Measurements from ENCODE around the gene RGS12. TPM values are rescaled to one million over a fixed set of nuclear protein-coding genes. Genes with fewer than 3 reads are reported as not detected.

RGS12 gene
- polyA plus RNA-seq, 1 of the 3 experiments (the other 2 are of a cell fraction) = 18.4 TPM

DNA sequence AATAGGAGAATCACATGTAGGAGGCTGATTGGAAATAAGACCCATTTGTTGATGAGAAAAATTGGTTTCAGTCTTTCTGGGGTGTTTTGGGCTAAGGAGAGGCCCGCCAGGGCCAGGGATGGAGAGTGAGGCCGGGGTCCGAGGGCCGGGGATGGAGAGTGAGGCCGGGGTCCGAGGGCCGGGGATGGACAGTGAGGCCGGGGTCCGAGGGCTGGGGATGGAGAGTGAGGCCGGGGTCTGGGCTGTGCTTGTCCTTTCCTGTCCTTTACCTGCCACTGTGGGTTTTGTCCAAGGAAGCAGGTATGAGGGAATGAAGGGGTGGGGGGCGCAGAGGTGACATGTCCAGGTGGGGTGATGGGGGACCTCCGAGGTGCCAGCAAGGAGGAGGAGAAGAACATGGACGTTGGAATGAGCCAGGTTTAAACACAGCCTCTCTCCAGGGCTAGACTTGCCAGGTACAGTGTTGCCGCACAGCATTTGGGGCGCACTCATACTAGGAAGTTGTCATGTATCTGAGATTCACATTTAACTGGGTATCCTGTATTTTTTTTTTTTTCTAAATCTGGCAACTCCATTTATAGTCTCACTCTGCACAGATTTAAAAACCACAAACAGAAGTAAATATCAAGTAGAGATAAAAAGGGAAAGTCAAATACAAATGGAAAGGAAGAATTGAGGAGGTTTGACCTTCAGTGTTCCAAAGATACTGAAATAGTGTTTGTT lies 8.8 kb downstream of the RGS12 start:
- H3K27ac ChIP-seq (ENCODE audit: low read depth in 2 of 2, low read length in 1 of 2) = no peak overlapping the region
- POLR2A ChIA-PET = no interaction called here

More for the DNA sequence above, 8.8 kb downstream of the RGS12 start:
- Histone ChIP-seq H3K36me3 (replicated peaks in 1 of 2; ENCODE audit: control insufficient read depth in 1 of 2, insufficient read depth in 2 of 2, low read length in 1 of 2) (peaks cover 0 to 4% of the 10 kb centered on the region in 2 experiments), H3K9me3 (no peaks in the 10 kb centered on the region), H3K79me2 (ENCODE audit: insufficient read depth) (peaks cover 95% of the 10 kb centered on the region), H3K4me3 (ENCODE audit: low read depth in 2 of 2, low read length in 1 of 2) (no peak overlapping the region), H3K4me1 (ENCODE audit: control insufficient read depth in 1 of 2, insufficient read depth in 2 of 2, low read depth in 1 of 2, low read length in 1 of 2) (peaks cover 16 to 36% of the 10 kb centered on the region in 2 experiments; a peak in 3 of 4 replicates), H3K27me3 (ENCODE audit: insufficient read depth) (no peaks in the 10 kb centered on the region), H3K9ac (no peak overlapping the region), H3K9me2 (no peaks in the 10 kb centered on the region), H2AFZ (ENCODE audit: low read depth) (no peak overlapping the region), H3K4me2 (no peak overlapping the region), H4K20me1 (ENCODE audit: insufficient read depth) (peaks cover 83% of the 10 kb centered on the region), H3F3A (replicated peaks; ENCODE audit: insufficient read depth) (peaks cover 2% of the 10 kb centered on the region)
- no peak for DNase-seq
- CTCF ChIA-PET = no interaction called here
- TF ChIP-seq MXI1 (IDR thresholded peaks at IDR 0.05; ENCODE audit: low read depth, low read length) = no peak
- no peak for TF ChIP-seq USF2 (IDR thresholded peaks at IDR 0.05; ENCODE audit: borderline replicate concordance, low read depth, low read length)
- TF ChIP-seq ZBTB33 (IDR thresholded peaks at IDR 0.05; ENCODE audit: borderline replicate concordance, low read depth) = no peak
- no peak for TF ChIP-seq PBX3 (IDR thresholded peaks at IDR 0.05)
- TF ChIP-seq RFX5 (IDR thresholded peaks at IDR 0.05; ENCODE audit: low read length) = no peak
- no peak for TF ChIP-seq IRF3 (IDR thresholded peaks at IDR 0.05; ENCODE audit: low read depth, low read length)
- TF ChIP-seq EZH2phosphoT487 (IDR thresholded peaks at IDR 0.05; ENCODE audit: borderline replicate concordance, low read depth) = no peak
- no peak for TF ChIP-seq SIN3A (IDR thresholded peaks at IDR 0.05; ENCODE audit: borderline replicate concordance, low read depth, low read length)
- TF ChIP-seq MAX (IDR thresholded peaks at IDR 0.05; ENCODE audit: low read depth) = no peak
- TF ChIP-seq RXRA (IDR thresholded peaks at IDR 0.05; ENCODE audit: borderline replicate concordance, low read depth) = no peak
- 95% methylated on average over 15 of the region's 15 CpGs for WGBS (ENCODE audit: low lambda C conversion rate)

Data from SK-N-SH (cell line).